Spleen (tissue), 11 donors: ENCODE data around the gene LUC7L. TPM values are rescaled to one million over a fixed set of nuclear protein-coding genes. Genes with fewer than 3 reads are reported as not detected.

Source experiments
- DNase-seq: peaks from one replicate; pipeline ENCODE4 v3.0.0-alpha.2; 2020
- H3K27ac ChIP-seq, 8 donors: fragments of 200-600 bp; sonication (generic) in 7 of 8; 1 replicate in 4 of 8; 2 replicates in 4 of 8; pipeline versions ENCODE4 v1.5.0 to v1.8.0; 2016 to 2021; ENCODE audit warnings: inconsistent platforms in 4 of 8, mild to moderate bottlenecking in 4 of 8, moderate library complexity in 1 of 8
- H3K27me3 ChIP-seq, 7 donors: fragments of 200-600 bp; sonication (generic) in 6 of 7; replicated peaks in 1 of 7; 1 replicate in 4 of 7; 2 replicates in 3 of 7; pipeline versions ENCODE4 v1.5.0 to v1.8.0; 2016 to 2021; ENCODE audit warnings: inconsistent platforms in 3 of 7, mild to moderate bottlenecking in 1 of 7
- H3K36me3 ChIP-seq, 6 donors: fragments of 200-600 bp; sonication (generic) in 5 of 6; 1 replicate in 4 of 6; 2 replicates in 2 of 6; pipeline versions ENCODE4 v1.5.0 to v1.8.0; 2016 to 2021; ENCODE audit warnings: inconsistent platforms in 2 of 6
- H3K4me1 ChIP-seq, 6 donors: fragments of 200-600 bp; sonication (generic) in 5 of 6; 1 replicate in 3 of 6; 2 replicates in 3 of 6; pipeline versions ENCODE4 v1.5.0 to v1.8.0; 2016 to 2021; ENCODE audit warnings: inconsistent platforms in 3 of 6
- H3K4me3 ChIP-seq, 8 donors: fragments of 200-600 bp; sonication (generic) in 7 of 8; 1 replicate in 4 of 8; 2 replicates in 4 of 8; pipeline versions ENCODE4 v1.5.0 to v1.8.0; 2016 to 2021; ENCODE audit warnings: inconsistent platforms in 4 of 8, mild to moderate bottlenecking in 4 of 8, moderate library complexity in 2 of 8
- H3K9me3 ChIP-seq, 8 donors: fragments of 200-600 bp; sonication (generic) in 7 of 8; 1 replicate in 4 of 8; 2 replicates in 4 of 8; pipeline versions ENCODE4 v1.5.0 to v1.8.0; 2016 to 2021; ENCODE audit warnings: inconsistent platforms in 4 of 8
- CTCF ChIP-seq, 11 experiments: fragments of 200-600 bp in 7 of 11; fragments of 450-650 bp in 4 of 11; sonication (generic) in 4 of 11; IDR thresholded peaks in 8 of 11; conservative IDR thresholded peaks in 3 of 11; 1 replicate in 7 of 11; 2 replicates in 4 of 11; pipeline versions ENCODE4 v1.4.0 to v1.8.0; 2016 to 2021; ENCODE audit warnings: antibody characterized with exemption in 11 of 11, inconsistent platforms in 4 of 11, mild to moderate bottlenecking in 1 of 11
- POLR2A ChIP-seq, 3 donors: fragments of 450-650 bp; IDR thresholded peaks; one replicate each; pipeline ENCODE4 v1.5.1; 2017; ENCODE audit warnings: antibody characterized with exemption in 3 of 3, mild to moderate bottlenecking in 1 of 3
- POLR2AphosphoS5 ChIP-seq, 3 donors: sonication (generic); formaldehyde crosslinking; IDR thresholded peaks; one replicate each; pipeline ENCODE4 v1.5.1; 2017; ENCODE audit warnings: antibody characterized with exemption in 3 of 3
- WGBS, 5 donors: extraction: QIAGEN DNeasy Blood & Tissue Kit in 3 of 5; methylation state at CpG; one replicate each; pipeline versions ENCODE4 v1.1.5 to v1.1.7; 2013 to 2018; 5-methylcytosine and 5-hydroxymethylcytosine counted together
- intact Hi-C: fragments of 100-400 bp; cut with DNase I; formaldehyde crosslinking; loops from one replicate; pipeline ENCODE4 v1.15.0; 2023; ENCODE audit warnings: low total_unique reads
- polyA plus RNA-seq, 3 donors: library from polyadenylated mRNA; stranded (reverse); fragments of 200-250 nt; gene quantifications; one replicate each; pipeline ENCODE4 v1.2.1, GENCODE V29; 2013
- total RNA-seq, 7 donors: library from RNA; depleted of rRNA in 3 of 7; stranded (reverse); fragments of >200 nt in 3 of 7; fragmentation: NEBNext Ultra II Directional in 4 of 7; extraction: Animal tissue kit (Norgen Biotek cat#: 25700) in 4 of 7; gene quantifications; one replicate each; pipeline versions ENCODE4 v1.1.0 to v1.2.1, GENCODE V29; 2016 to 2021
- donor health status: healthy with polysubstance abuse.
- donor health status: DM: no; HTN: no; CAD: no; lungs with moderate emphysema.
- donor health status: DM: no; HTN: no; CAD: no.
- donor health status: Bipolar disorder and iron deficiency.
- donor health status: healthy.
- donor health status: DM: no; HTN: no; CAD: no.
- donor health status: DM: yes; HTN: yes; CAD: no.

Gene LUC7L
- total and polyA plus RNA-seq, 10 donors = 76.7 to 318 (median 108) TPM

- intact Hi-C loops = no loop called here
- DNase-seq = no peak
- H3K27ac ChIP-seq = no peak within 1 kb of the TSS
- no peaks in the 10 kb centered on the region for H3K9me3 ChIP-seq
- TF ChIP-seq POLR2A (IDR thresholded peaks at IDR 0.05) (no peak), CTCF (IDR thresholded peaks at IDR 0.05 in 8 of 11, conservative IDR thresholded peaks at IDR 0.05 in 3 of 11) (no peak), POLR2AphosphoS5 (IDR thresholded peaks at IDR 0.05) (no peak)
- H3K36me3 ChIP-seq = no peaks in the 10 kb centered on the region
- WGBS, 5 donors = 5 to 15% (median 9%) methylated on average over 13 to 56 of the region's 56 CpGs
- peaks cover 2 to 97% (median 36%) of the 10 kb centered on the region in 7 donors for H3K27me3 ChIP-seq
- H3K4me3 ChIP-seq = peak within 1 kb of the TSS; percentile 3 to 64 (median 34)
- peaks cover 0 to 32% (median 18%) of the 10 kb centered on the region in 6 donors for H3K4me1 ChIP-seq
These were observed 46.6 kb upstream of the LUC7L start, which contains the start of gene RGS11 for GRCh38 chr16:275786-276232. TSS of gene RGS11 (minus strand) at chr16:275944. CDS start at chr16:275911, 33 bp downstream.

DNA sequence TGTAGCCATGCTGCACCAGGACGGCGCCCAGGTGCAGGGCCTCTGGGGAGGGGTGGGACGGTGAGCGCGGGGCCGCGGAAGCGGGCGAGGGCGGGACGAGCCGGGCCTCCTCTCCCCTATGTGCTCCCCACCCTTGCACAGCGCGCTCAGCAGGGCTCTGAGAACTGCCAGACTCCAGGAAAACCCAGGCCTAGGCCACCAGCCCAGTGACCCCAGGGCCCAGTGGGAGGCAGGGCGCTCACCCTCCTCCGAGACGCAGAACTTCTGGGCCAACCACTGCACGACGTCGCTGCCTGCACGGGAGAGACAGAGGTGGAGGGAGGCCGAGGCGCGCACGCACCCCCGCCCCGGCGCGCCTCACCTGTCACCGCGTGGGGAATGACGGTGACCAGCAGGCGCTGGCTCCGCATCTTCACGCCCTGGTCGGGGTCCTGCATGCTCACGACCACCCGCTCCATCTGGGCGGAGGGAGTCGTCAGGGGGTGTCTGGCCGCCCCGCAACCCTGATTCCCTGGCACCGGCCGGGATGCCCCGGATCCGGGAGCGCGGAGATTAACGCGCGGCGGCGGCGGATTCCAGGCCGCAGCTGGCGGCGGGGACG lies 45.9 kb upstream of the LUC7L start:
- peak overlapping the region; percentile 3 to 64 (median 34) for H3K4me3 ChIP-seq

GRCh38 chr16:273547-274421 lies 44.5 kb upstream of the LUC7L start:
- Histone ChIP-seq H3K36me3 (no peaks in the 10 kb centered on the region), H3K9me3 (no peaks in the 10 kb centered on the region), H3K27ac (no peak overlapping the region), H3K4me1 (peaks cover 0 to 19% (median 9%) of the 10 kb centered on the region in 6 donors), H3K4me3 (no peak overlapping the region), H3K27me3 (peaks cover 0 to 85% (median 23%) of the 10 kb centered on the region in 7 donors)
- intact Hi-C loops = no loop called here
- no peak for TF ChIP-seq POLR2A (IDR thresholded peaks at IDR 0.05)
- no peak for TF ChIP-seq CTCF (IDR thresholded peaks at IDR 0.05 in 8 of 11, conservative IDR thresholded peaks at IDR 0.05 in 3 of 11)
- TF ChIP-seq POLR2AphosphoS5 (IDR thresholded peaks at IDR 0.05) = no peak
- no peak for DNase-seq
- WGBS, 5 donors = 83 to 92% (median 85%) methylated on average over 15 to 30 of the region's 30 CpGs

More for the DNA sequence above, 45.9 kb upstream of the LUC7L start:
- peaks cover 0 to 29% (median 15%) of the 10 kb centered on the region in 6 donors for H3K4me1 ChIP-seq
- 2 to 3% (median 2%) methylated on average over 11 to 58 of the region's 58 CpGs for WGBS, 5 donors
- H3K9me3 ChIP-seq = no peaks in the 10 kb centered on the region
- no peak for DNase-seq
- intact Hi-C loops = no loop called here
- H3K27ac ChIP-seq = no peak overlapping the region
- TF ChIP-seq CTCF (IDR thresholded peaks at IDR 0.05 in 8 of 11, conservative IDR thresholded peaks at IDR 0.05 in 3 of 11) = no peak
- no peak for TF ChIP-seq POLR2AphosphoS5 (IDR thresholded peaks at IDR 0.05)
- H3K27me3 ChIP-seq = peaks cover 0 to 98% (median 32%) of the 10 kb centered on the region in 7 donors
- no peaks in the 10 kb centered on the region for H3K36me3 ChIP-seq
